AG04449 (cell line): Measurements from ENCODE around the gene CCSER2.
"Not testable (repeated sequence)": the region's sequence is repeated elsewhere in the genome, so short reads cannot be mapped to it uniquely, and the experiment has no call there.

Source experiments
- CTCF ChIA-PET: fragments of 350-600 bp; formaldehyde crosslinking; extraction: SDS; loops from one replicate; lab custom pipeline; 2021; ENCODE audit warnings: antibody characterized with exemption; lab: Yijun Ruan, JAX
- POLR2A ChIA-PET: fragments of 400-600, 350-600 bp; formaldehyde crosslinking; extraction: SDS; loops from one replicate; lab custom pipeline; 2020; ENCODE audit warnings: antibody characterized with exemption, inconsistent platforms; lab: Yijun Ruan, JAX
- DNase-seq: peaks from one replicate; pipeline ENCODE4 v3.0.0-alpha.2; 2010; ENCODE audit warnings: low read depth, low spot score
- H3K4me3 ChIP-seq: 2 replicates; pipeline ENCODE4 v1.5.1; 2011; ENCODE audit warnings: low read depth, mild to moderate bottlenecking, control low read depth, low read length
- TF ChIP-seq, protein P1 (sequence below): IDR thresholded peaks from one replicate; pipeline ENCODE4 v1.5.1; 2011; ENCODE audit warnings: mild to moderate bottlenecking, moderate library complexity, low read length, control low read depth, inconsistent platforms; ENCODE audit not compliant: insufficient read depth; ENCODE audit errors: missing control alignments

The CCSER2 gene

GRCh38 chr10:84321902-84322301, 6.5 kb upstream of the CCSER2 start:
- TF ChIP-seq, protein P1, sequence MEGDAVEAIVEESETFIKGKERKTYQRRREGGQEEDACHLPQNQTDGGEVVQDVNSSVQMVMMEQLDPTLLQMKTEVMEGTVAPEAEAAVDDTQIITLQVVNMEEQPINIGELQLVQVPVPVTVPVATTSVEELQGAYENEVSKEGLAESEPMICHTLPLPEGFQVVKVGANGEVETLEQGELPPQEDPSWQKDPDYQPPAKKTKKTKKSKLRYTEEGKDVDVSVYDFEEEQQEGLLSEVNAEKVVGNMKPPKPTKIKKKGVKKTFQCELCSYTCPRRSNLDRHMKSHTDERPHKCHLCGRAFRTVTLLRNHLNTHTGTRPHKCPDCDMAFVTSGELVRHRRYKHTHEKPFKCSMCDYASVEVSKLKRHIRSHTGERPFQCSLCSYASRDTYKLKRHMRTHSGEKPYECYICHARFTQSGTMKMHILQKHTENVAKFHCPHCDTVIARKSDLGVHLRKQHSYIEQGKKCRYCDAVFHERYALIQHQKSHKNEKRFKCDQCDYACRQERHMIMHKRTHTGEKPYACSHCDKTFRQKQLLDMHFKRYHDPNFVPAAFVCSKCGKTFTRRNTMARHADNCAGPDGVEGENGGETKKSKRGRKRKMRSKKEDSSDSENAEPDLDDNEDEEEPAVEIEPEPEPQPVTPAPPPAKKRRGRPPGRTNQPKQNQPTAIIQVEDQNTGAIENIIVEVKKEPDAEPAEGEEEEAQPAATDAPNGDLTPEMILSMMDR = no peak
- POLR2A ChIA-PET = no interaction called here
- no peak for DNase-seq
- H3K4me3 ChIP-seq = no peak overlapping the region
- CTCF ChIA-PET = no interaction called here

DNA sequence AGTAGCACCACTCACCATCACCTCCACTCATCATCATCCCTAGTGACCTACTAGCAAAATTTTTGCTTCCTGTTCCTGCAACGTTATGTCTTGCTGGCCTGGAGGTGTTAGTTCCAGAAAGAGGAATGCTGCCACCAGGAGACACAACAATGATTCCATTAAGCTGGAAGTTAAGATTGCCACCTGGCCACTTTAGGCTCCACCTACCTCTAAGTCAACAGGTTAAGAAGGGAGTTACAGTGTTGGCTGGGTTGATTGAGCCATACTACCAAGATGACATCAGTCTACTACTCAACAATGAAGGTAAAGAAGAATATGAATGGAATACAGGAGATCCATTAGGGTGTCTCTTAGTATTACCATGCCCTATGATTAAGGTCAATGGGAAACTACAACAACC, 4.8 kb upstream of the CCSER2 start:
- H3K4me3 ChIP-seq, DNase-seq, CTCF ChIA-PET, POLR2A ChIA-PET: not testable (repeated sequence)

GRCh38 chr10:84326995-84327394, 1.4 kb upstream of the CCSER2 start:
- POLR2A ChIA-PET, DNase-seq, H3K4me3 ChIP-seq: not testable (repeated sequence)
- CTCF ChIA-PET = interaction anchor here (2.8 kb wide), 1 partner anchor 213 kb away, joined by 6 read pairs; no protein-coding TSS in a partner anchor

DNA sequence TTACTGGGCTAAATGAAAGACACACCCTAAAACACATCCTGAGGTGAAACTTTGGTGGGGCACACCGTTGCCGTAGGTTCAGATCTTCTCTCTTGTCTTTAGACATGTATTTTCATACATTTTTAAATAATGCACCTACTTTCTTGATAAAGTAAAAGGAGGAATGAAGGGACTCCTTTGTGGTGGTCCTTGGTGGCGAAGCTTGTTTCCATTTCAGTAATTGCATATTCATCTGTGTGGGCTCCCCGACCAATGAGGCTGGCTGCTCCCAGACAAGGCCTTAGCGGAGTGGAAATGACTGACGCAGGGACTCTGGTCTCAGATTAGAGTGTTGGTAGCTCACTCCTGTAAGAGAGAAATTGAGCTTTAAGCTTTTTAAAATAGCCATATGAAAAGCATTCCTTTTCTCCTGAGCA, 815 bp downstream of the CCSER2 start:
- H3K4me3 ChIP-seq = peak overlapping the region; percentile 67
- TF ChIP-seq, protein P1 = no peak
- POLR2A ChIA-PET = no interaction called here
- CTCF ChIA-PET = interaction anchor here (0.8 to 2.8 kb wide), 8 partner anchors 9 to 211 kb away, joined by 3 to 18 read pairs (median 5); no protein-coding TSS in a partner anchor
- no peak for DNase-seq

DNA sequence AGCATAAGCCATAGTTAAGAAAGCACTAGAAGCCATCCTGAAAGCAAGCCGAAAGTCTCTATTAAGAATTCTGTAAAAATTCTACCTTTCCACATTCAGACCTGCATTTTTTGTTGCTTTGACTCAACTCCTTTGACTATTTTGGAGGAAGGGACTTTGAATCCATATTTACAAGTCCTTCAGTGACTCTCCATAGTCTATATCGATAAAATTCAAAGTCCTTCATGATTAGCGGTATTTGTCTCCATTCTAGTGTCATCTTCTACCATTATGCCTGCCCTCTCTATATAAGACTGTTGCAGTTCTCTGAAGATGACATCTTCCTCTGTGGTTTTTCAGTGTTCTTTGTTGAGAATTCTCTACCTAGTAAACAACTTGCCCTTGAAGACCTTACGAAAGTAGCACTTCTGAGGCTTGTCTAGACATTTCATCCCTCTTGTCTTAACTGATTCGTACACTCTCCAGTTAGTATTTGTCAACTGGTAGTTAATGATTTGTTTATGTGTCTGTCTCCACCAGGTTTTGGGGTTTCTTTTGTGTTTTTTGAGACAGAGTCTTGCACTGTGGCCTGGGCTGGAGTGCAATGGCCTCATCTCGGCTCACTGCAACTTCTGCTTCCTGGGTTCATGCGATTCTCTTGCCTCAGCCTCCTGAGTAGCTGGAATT, 1.7 kb downstream of the CCSER2 start:
- H3K4me3 ChIP-seq = peak overlapping the region; percentile 67
- POLR2A ChIA-PET = no interaction called here
- TF ChIP-seq, protein P1 = no peak
- CTCF ChIA-PET = interaction anchor here (0.8 to 2.8 kb wide), 6 partner anchors 8 to 207 kb away, joined by 4 to 18 read pairs (median 7); no protein-coding TSS in a partner anchor
- no peak for DNase-seq

DNA sequence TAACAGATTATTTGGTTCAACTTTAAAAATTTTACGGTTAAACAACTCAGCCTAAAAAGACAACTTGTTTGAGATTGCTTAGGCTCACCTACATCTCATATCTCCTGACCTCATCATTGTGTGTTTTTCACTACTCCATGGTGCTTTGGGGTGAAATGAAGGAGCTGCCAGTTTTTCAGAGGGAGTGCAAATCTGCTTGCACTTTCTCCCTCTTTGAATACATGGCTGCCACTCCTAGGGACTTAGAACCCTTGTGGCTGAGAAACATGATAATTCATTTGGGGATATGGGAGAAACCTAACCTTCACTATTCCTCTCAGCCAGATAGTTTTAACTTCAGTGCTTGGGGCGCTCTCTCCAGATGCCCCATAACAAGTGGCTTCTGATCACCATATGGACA, 2.7 kb downstream of the CCSER2 start:
- CTCF ChIA-PET = interaction anchor here (0.8 to 2.8 kb wide), 2 partner anchors 20 to 22 kb away, joined by 4 to 11 read pairs; no protein-coding TSS in a partner anchor
- POLR2A ChIA-PET = no interaction called here
- TF ChIP-seq, protein P1 = no peak
- DNase-seq = no peak
- H3K4me3 ChIP-seq = no peak overlapping the region

DNA sequence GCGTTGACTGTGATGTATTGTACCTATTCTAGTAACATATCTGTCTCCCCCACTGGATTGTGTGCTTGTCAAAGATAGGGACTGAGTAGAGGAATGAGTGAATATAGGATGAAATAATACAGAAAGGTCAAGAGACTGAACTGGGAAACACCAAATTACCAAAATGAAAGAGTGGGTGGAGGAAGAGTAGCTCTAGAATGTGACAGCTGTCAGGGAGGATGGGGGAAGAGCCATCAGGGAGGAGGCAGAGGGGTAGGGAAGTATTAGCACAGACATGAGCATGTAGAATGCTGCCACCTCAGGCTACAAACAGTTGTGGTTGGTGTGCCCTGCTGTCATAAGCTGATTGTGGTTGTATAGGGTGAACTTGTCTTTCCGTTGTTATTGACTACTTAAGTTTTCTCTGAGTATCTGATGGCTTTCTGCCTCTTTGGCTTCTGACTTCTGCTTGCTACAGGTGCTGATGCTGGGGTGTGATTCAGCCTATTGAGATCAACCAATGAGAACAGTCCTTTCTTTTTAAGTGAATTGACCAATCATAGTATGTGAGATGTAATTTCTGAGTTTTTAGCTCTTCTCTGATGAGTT, 5.6 kb downstream of the CCSER2 start:
- ChIA-PET POLR2A (no interaction called here), CTCF (interaction anchor here (0.8 to 5.2 kb wide), 4 partner anchors 12 to 203 kb away, joined by 3 to 43 read pairs (median 19); no protein-coding TSS in a partner anchor)
- no peak overlapping the region for H3K4me3 ChIP-seq
- DNase-seq = no peak
- TF ChIP-seq, protein P1 = no peak
